Activated T-helper 1 cell treated with Interleukin-2 at 50 U/mL for 16 hours (primary cell): ENCODE measurements around the gene CCNQ.

ENCODE experiments used
- DNase-seq: peaks from one replicate; pipeline ENCODE4 v3.0.0-alpha.2; 2020; ENCODE audit warnings: low read depth

The CCNQ gene

GRCh38 chrX:153596981-153597750 lies 1.8 kb downstream of the CCNQ start:
- DNase-seq = no peak

GRCh38 chrX:153595859-153596857 lies 2.8 kb downstream of the CCNQ start:
- DNase-seq = no peak

GRCh38 chrX:153595387-153595786 lies 3.6 kb downstream of the CCNQ start:
- no peak for DNase-seq

- DNase-seq = no peak
These were observed 5.0 kb downstream of the CCNQ start for GRCh38 chrX:153593811-153594500.

GRCh38 chrX:153592966-153593688 lies 5.8 kb downstream of the CCNQ start:
- no peak for DNase-seq

- DNase-seq = no peak
These were observed 6.7 kb downstream of the CCNQ start for GRCh38 chrX:153592091-153592833.

- no peak for DNase-seq
These were observed 7.7 kb downstream of the CCNQ start for GRCh38 chrX:153590961-153591956.

GRCh38 chrX:153588782-153589446 lies 10.0 kb downstream of the CCNQ start:
- no peak for DNase-seq

- no peak for DNase-seq
These were observed 10.7 kb downstream of the CCNQ start for GRCh38 chrX:153588021-153588781.

GRCh38 chrX:153587342-153587741 lies 11.6 kb downstream of the CCNQ start:
- DNase-seq = no peak

GRCh38 chrX:153585827-153586226 lies 13.1 kb downstream of the CCNQ start:
- DNase-seq = no peak

- DNase-seq = no peak
These were observed 15.5 kb downstream of the CCNQ start for GRCh38 chrX:153583433-153583832.

- peak; percentile 37 for DNase-seq
These were observed 16.0 kb downstream of the CCNQ start for GRCh38 chrX:153582896-153583295.

GRCh38 chrX:153580700-153581386 lies 18.1 kb downstream of the CCNQ start:
- no peak for DNase-seq

- no peak for DNase-seq
These were observed 20.1 kb downstream of the CCNQ start for GRCh38 chrX:153578889-153579288.

GRCh38 chrX:153578200-153578835 lies 20.6 kb downstream of the CCNQ start:
- DNase-seq = no peak

GRCh38 chrX:153576961-153577360 lies 22.0 kb downstream of the CCNQ start:
- no peak for DNase-seq
